MM.1S (cell line): Measurements from ENCODE around the gene NOXA1.

ENCODE experiments used
- CTCF ChIP-seq: fragments of 300-600 bp; sonication (generic); IDR thresholded peaks from 2 replicates; pipeline ENCODE4 v1.5.1; 2016; ENCODE audit warnings: antibody characterized with exemption, low read length, mixed read lengths
- EZH2 ChIP-seq: fragments of 300-600 bp; sonication (generic); optimal IDR thresholded peaks from 2 replicates; pipeline ENCODE3; 2017; ENCODE audit warnings: low read depth, mild to moderate bottlenecking, antibody characterized with exemption, low read length, mixed read lengths
- EZH2phosphoT487 ChIP-seq: fragments of 300-600 bp; sonication (generic); IDR thresholded peaks from 2 replicates; pipeline ENCODE4 v1.6.1; 2018; ENCODE audit warnings: antibody characterized with exemption, low read length

DNA sequence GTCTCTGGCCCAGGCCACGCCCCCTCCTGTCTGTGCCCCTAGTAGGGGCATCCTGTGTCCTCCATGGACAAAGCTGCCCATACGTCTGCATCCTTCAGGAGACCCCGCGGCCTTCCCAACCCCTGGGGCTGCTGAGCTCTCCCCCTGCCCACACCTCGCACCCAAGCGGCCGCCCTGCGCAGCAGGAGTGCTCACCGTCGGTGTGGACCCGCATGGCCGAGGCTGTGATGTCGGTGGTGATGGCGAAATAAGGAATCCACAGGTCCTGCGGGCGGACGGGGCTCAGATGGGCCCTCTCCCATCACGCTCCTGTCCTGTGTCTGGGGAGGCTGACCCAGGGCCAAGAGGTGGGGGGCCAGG lies 40.7 kb downstream of the NOXA1 start:
- TF ChIP-seq CTCF (no peak), EZH2 (no peak), EZH2phosphoT487 (no peak)
